Skin of body (tissue), 2 donors: ENCODE measurements around the gene FUT8. TPM values are rescaled to one million over a fixed set of nuclear protein-coding genes. Genes with fewer than 3 reads are reported as not detected.

ENCODE experiments used
- DNase-seq: peaks from one replicate; lab custom pipeline; 2025; lab: John Stamatoyannopoulos, UW
- total RNA-seq: library from RNA; depleted of rRNA; stranded (reverse); fragments of >200 nt; gene quantifications from one replicate; pipeline ENCODE4 v1.2.3, GENCODE V29; 2014

The FUT8 gene
- total RNA-seq, 1 donor from 2014 or later = 39.6 TPM

GRCh38 chr14:65552724-65553123 is 140.2 kb downstream of the FUT8 start:
- DNase-seq = no peak

GRCh38 chr14:65554837-65555236 is 142.3 kb downstream of the FUT8 start:
- DNase-seq = no peak

- no peak for DNase-seq
Observed at GRCh38 chr14:65555358-65555757, 142.8 kb downstream of the FUT8 start.

GRCh38 chr14:65558363-65558762 is 145.8 kb downstream of the FUT8 start:
- no peak for DNase-seq

GRCh38 chr14:65560340-65561027 is 148.0 kb downstream of the FUT8 start:
- DNase-seq = no peak

- DNase-seq = no peak
Observed at GRCh38 chr14:65564370-65564769, 151.8 kb downstream of the FUT8 start.

GRCh38 chr14:65565948-65566347 is 153.4 kb downstream of the FUT8 start:
- DNase-seq = no peak

GRCh38 chr14:65566820-65567522 is 154.4 kb downstream of the FUT8 start:
- DNase-seq = no peak

GRCh38 chr14:65574611-65575010 is 162.1 kb downstream of the FUT8 start:
- DNase-seq = no peak

- DNase-seq = no peak
Observed at GRCh38 chr14:65575389-65575788, 162.9 kb downstream of the FUT8 start.

- no peak for DNase-seq
Observed at GRCh38 chr14:65580973-65581372, 168.4 kb downstream of the FUT8 start.

GRCh38 chr14:65581378-65581777 is 168.8 kb downstream of the FUT8 start:
- no peak for DNase-seq

GRCh38 chr14:65581799-65582198 is 169.3 kb downstream of the FUT8 start:
- DNase-seq = no peak

GRCh38 chr14:65585216-65585615 is 172.7 kb downstream of the FUT8 start:
- DNase-seq = no peak

- DNase-seq = no peak
Observed at GRCh38 chr14:65588426-65589140, 176.1 kb downstream of the FUT8 start.

GRCh38 chr14:65594153-65594881 is 181.8 kb downstream of the FUT8 start:
- no peak for DNase-seq

GRCh38 chr14:65594882-65595237 is 182.3 kb downstream of the FUT8 start:
- DNase-seq = no peak

- DNase-seq = no peak
Observed at GRCh38 chr14:65599375-65599774, 186.8 kb downstream of the FUT8 start.

GRCh38 chr14:65600742-65601141 is 188.2 kb downstream of the FUT8 start:
- DNase-seq = no peak

- no peak for DNase-seq
Observed at GRCh38 chr14:65604535-65604934, 192.0 kb downstream of the FUT8 start.

GRCh38 chr14:65604936-65605335 is 192.4 kb downstream of the FUT8 start:
- DNase-seq = no peak

GRCh38 chr14:65606460-65606859 is 193.9 kb downstream of the FUT8 start:
- no peak for DNase-seq
